T-helper 2 cell (primary cell): ENCODE measurements around the gene PKD1.
"Not testable (repeated sequence)": the region's sequence is repeated elsewhere in the genome, so short reads cannot be mapped to it uniquely, and the experiment has no call there.

ENCODE experiments used
- DNase-seq, 5 experiments: peaks; one replicate each; pipeline versions ENCODE4 v3.0.0 to v3.0.0-alpha.2; 2012 to 2022

The PKD1 gene

GRCh38 chr16:2122934-2123683 lies 12.6 kb downstream of the PKD1 start:
- DNase-seq = not testable (repeated sequence)

GRCh38 chr16:2122429-2122828 lies 13.3 kb downstream of the PKD1 start:
- no peak for DNase-seq

GRCh38 chr16:2121853-2122252 lies 13.8 kb downstream of the PKD1 start:
- no peak for DNase-seq

- DNase-seq = peak in 1 of 5 experiments; percentile 43
Observed at GRCh38 chr16:2121325-2121724, 14.4 kb downstream of the PKD1 start.

- not testable (repeated sequence) for DNase-seq
Observed at GRCh38 chr16:2117960-2118722, 17.6 kb downstream of the PKD1 start.

- DNase-seq = not testable (repeated sequence)
Observed at GRCh38 chr16:2117341-2117740, 18.4 kb downstream of the PKD1 start.

GRCh38 chr16:2116428-2116827 lies 19.3 kb downstream of the PKD1 start:
- not testable (repeated sequence) for DNase-seq

- DNase-seq = no peak
Observed at GRCh38 chr16:2115591-2115973, 20.1 kb downstream of the PKD1 start.

- DNase-seq = not testable (repeated sequence)
Observed at GRCh38 chr16:2114885-2115590, 20.7 kb downstream of the PKD1 start.

GRCh38 chr16:2114225-2114624 lies 21.5 kb downstream of the PKD1 start:
- DNase-seq = not testable (repeated sequence)

GRCh38 chr16:2112539-2113106 lies 23.1 kb downstream of the PKD1 start:
- not testable (repeated sequence) for DNase-seq

- not testable (repeated sequence) for DNase-seq
Observed at GRCh38 chr16:2111412-2112335, 24.0 kb downstream of the PKD1 start.

- DNase-seq = not testable (repeated sequence)
Observed at GRCh38 chr16:2111009-2111353, 24.7 kb downstream of the PKD1 start.

GRCh38 chr16:2110332-2111008 lies 25.2 kb downstream of the PKD1 start:
- DNase-seq = not testable (repeated sequence)

- not testable (repeated sequence) for DNase-seq
Observed at GRCh38 chr16:2109872-2110271, 25.8 kb downstream of the PKD1 start.

GRCh38 chr16:2109271-2109580 lies 26.5 kb downstream of the PKD1 start:
- DNase-seq = not testable (repeated sequence)

GRCh38 chr16:2108446-2109270 lies 27.0 kb downstream of the PKD1 start:
- not testable (repeated sequence) for DNase-seq

- DNase-seq = not testable (repeated sequence)
Observed at GRCh38 chr16:2107791-2108125, 27.9 kb downstream of the PKD1 start.

- DNase-seq = not testable (repeated sequence)
Observed at GRCh38 chr16:2107121-2107790, 28.4 kb downstream of the PKD1 start.

GRCh38 chr16:2106211-2106610 lies 29.5 kb downstream of the PKD1 start:
- DNase-seq = not testable (repeated sequence)
